SU-DHL-6 (cell line): ENCODE measurements around the gene MATN1.

Source experiments
- EZH2phosphoT487 ChIP-seq: fragments of 200-600 bp; sonication (generic), shearing (Covaris generic); conservative IDR thresholded peaks from 2 replicates; pipeline ENCODE4 v1.6.1; 2018; ENCODE audit warnings: mild to moderate bottlenecking, antibody characterized with exemption, low read length, moderate library complexity, mixed read lengths
- TF ChIP-seq, protein P1 (sequence below): fragments of 200-600 bp; sonication (generic); IDR thresholded peaks from one replicate; pipeline ENCODE4 v1.5.1; 2017; ENCODE audit warnings: antibody characterized with exemption, mild to moderate bottlenecking, low read length, moderate library complexity; ENCODE audit not compliant: insufficient read depth, poor library complexity, severe bottlenecking

- TF ChIP-seq, protein P1, sequence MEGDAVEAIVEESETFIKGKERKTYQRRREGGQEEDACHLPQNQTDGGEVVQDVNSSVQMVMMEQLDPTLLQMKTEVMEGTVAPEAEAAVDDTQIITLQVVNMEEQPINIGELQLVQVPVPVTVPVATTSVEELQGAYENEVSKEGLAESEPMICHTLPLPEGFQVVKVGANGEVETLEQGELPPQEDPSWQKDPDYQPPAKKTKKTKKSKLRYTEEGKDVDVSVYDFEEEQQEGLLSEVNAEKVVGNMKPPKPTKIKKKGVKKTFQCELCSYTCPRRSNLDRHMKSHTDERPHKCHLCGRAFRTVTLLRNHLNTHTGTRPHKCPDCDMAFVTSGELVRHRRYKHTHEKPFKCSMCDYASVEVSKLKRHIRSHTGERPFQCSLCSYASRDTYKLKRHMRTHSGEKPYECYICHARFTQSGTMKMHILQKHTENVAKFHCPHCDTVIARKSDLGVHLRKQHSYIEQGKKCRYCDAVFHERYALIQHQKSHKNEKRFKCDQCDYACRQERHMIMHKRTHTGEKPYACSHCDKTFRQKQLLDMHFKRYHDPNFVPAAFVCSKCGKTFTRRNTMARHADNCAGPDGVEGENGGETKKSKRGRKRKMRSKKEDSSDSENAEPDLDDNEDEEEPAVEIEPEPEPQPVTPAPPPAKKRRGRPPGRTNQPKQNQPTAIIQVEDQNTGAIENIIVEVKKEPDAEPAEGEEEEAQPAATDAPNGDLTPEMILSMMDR = no peak
- TF ChIP-seq EZH2phosphoT487 = no peak
Measured at GRCh38 chr1:30735124-30735523, 11.7 kb upstream of the MATN1 start.
